Stimulated activated CD8-positive, alpha-beta memory T cell treated with anti-CD3 and anti-CD28 coated beads, Interleukin-4, amount 100 ng/mL, for 1 hour (primary cell): Measurements from ENCODE around the gene GRAPL.
"Not testable (repeated sequence)": the region's sequence is repeated elsewhere in the genome, so short reads cannot be mapped to it uniquely, and the experiment has no call there.

Source experiments
- DNase-seq, 2 donors: peaks; one replicate each; pipeline ENCODE4 v3.0.0-alpha.2; 2020; ENCODE audit warnings: low read depth in 2 of 2, low spot score in 1 of 2

GRAPL gene

DNA sequence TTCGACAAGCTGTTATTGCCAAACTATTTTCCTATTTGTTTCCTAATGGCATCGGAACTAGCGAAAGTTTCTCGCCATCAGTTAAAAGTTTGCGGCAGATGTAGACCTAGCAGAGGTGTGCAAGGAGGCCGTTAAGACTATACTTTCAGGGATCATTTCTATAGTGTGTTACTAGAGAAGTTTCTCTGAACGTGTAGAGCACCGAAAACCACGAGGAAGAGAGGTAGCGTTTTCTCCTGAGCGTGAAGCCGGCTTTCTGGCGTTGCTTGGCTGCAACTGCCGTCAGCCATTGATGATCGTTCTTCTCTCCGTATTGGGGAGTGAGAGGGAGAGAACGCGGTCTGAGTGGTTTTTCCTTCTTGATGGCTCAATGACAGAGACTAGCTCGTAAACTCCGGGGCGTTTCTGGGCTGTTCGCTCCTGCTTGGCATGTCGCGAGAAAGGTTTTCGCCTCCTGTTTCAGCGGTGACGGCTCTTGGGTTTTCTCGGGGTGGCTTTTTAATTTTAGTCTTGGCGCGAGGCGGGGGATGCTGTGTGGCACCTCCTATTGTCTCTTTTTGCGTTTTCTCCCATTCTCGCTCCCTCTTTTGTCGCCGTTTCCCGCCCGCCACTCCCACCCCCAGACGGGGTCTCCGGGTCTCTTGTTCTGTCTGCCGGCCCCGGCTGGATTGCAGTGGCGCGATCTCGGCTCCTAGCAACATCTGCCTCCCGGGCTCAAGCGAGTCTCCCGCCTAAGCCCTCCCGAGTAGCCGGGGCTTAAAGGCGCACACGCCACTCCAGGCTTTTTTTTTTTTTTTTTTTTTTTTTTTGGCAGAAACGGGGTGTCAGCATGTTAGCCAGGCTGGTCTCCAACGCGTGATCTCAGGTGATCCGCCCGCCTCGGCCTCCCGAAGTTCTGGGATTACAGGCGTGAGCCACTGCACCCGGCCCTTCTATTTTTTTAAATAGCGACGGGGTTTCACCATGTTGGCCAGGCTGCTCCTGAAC is 60.8 kb downstream of the GRAPL start:
- DNase-seq: not testable (repeated sequence)

DNA sequence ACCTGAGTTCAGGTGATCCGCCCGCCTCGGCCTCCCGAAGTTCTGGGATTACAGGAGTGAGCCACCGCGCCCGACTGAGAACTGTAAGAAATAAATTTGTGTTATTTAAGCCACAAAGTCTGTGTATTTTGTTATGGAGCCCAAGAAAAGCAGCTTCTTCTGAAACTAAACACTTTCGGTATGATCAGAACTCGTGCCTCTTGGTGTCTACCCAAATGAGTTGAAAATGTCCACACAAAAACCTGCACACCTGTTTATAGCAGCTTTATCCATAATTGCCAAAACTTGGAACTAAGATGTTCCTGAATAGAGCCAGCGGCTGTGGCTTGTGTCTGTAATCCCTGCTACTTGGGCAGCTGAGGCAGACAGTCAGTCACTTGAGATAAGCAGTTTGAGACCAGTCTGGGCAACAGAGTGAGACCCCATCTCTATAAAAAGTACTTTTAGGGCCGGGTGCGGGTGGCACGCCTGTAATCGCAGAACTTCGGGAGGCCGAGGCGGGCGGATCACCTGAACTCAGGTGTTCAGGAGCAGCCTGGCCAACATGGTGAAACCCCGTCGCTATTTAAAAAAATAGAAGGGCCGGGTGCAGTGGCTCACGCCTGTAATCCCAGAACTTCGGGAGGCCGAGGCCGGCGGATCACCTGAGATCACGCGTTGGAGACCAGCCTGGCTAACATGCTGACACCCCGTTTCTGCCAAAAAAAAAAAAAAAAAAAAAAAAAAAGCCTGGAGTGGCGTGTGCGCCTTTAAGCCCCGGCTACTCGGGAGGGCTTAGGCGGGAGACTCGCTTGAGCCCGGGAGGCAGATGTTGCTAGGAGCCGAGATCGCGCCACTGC is 61.7 kb downstream of the GRAPL start:
- DNase-seq: not testable (repeated sequence)

DNA sequence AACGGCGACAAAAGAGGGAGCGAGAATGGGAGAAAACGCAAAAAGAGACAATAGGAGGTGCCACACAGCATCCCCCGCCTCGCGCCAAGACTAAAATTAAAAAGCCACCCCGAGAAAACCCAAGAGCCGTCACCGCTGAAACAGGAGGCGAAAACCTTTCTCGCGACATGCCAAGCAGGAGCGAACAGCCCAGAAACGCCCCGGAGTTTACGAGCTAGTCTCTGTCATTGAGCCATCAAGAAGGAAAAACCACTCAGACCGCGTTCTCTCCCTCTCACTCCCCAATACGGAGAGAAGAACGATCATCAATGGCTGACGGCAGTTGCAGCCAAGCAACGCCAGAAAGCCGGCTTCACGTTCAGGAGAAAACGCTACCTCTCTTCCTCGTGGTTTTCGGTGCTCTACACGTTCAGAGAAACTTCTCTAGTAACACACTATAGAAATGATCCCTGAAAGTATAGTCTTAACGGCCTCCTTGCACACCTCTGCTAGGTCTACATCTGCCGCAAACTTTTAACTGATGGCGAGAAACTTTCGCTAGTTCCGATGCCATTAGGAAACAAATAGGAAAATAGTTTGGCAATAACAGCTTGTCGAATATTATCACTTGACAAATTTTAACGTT is 62.5 kb downstream of the GRAPL start:
- DNase-seq: not testable (repeated sequence)

DNA sequence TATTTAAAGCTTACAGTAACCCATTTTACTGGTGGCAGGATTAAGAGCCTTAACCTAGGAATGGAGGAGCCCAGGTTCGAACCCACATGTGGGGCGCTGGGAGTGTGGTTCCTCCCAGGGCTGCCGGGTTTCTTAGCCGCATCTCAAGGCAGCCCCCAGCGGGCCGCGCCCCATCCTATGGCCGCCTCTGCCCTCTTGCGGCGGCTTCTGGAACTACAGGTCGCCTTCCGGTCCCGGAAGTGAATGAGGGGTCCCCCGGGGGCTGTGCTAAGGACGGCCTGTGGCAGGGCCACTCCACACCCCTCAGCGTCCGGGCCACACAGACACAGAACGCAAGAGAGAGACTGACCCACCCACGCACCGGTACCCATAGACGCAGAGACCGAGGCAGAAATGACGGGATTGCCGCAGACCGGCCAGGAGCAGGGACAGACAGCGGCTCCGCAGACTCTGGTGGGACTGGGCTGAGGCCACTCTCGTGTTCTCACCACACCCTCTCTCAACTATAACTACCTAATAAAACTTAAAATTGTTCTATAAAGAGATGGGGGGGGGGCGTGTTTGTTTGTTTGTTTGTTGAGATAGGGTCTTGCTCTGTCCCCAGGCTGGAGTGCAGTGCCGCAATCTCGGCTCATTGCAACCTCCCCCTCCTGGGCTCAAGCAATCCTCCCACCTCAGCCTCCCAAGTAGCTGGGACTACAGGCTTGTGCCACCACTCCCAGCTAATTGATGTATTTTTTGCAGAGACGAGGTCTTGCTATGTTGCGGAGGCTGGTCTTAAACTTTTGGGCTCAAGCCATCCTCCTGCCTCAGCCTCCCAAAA is 69.2 kb downstream of the GRAPL start:
- DNase-seq: not testable (repeated sequence)

DNA sequence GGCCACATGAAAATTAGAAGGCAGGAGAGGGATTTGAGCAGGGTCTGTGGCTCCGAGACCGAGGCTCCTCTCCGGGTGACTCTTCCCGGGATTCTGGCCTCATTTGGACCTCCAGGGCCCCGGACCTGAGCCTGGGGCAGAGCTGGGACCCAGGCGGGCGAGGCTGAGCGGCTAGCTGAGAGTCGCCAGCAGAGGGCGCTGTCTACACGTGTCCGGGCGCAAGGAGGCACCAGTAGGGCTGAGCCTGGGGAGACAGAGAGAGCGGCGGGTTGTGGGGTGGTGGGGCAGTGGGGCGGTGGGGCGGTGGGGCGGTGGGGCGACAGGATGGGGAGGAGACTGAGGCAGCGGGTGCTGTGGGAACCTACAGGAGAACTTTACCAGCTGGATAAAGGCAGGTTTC is 75.1 kb downstream of the GRAPL start:
- DNase-seq: not testable (repeated sequence)

DNA sequence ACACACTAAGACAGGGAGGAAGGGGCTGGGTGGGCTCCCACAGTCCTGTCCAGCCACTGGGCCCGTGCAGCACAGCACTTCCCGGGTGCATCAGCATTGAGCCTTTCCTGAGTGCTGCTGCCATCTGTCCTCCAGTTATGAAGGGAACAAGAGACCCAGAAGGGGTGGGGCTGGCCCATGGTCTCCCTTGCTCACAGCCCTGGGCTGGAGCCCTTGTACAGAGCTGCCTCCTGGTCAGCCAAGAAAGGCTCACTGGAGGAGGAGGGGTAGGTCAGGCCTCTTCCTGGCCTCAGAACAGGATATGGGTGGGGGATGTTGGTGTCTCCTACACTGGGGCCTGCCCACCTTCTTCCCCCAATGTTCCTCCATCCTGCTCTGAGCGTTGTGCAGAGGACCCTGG is 76.0 kb downstream of the GRAPL start:
- DNase-seq: not testable (repeated sequence)
